ENCODE results near the gene RTTN.

The RTTN gene

GRCh38 chr18:70019136-70019535 lies 186.4 kb downstream of the RTTN start:
- DNase-seq (ENCODE audit: low spot score) = no peak
- ChIA-PET CTCF (no interaction called here), POLR2A (ENCODE audit: low non-redundant PET) (no interaction called here)
- TF ChIP-seq CTCF (conservative IDR thresholded peaks at IDR 0.05; ENCODE audit: low read depth) = no peak
- H3K27ac ChIP-seq = no peak overlapping the region

GRCh38 chr18:70015127-70015526 lies 190.4 kb downstream of the RTTN start:
- CTCF ChIA-PET = no interaction called here

GRCh38 chr18:70005580-70005979 lies 199.9 kb downstream of the RTTN start:
- POLR2A ChIA-PET (ENCODE audit: low non-redundant PET) = no interaction called here
- no peak overlapping the region for H3K27ac ChIP-seq
- no peak for TF ChIP-seq CTCF (conservative IDR thresholded peaks at IDR 0.05; ENCODE audit: low read depth)
- CTCF ChIA-PET = no interaction called here
- DNase-seq (ENCODE audit: low spot score) = no peak

More at GRCh38 chr18:70015127-70015526, 190.4 kb downstream of the RTTN start:
- no peak overlapping the region for H3K27ac ChIP-seq
- POLR2A ChIA-PET (ENCODE audit: low non-redundant PET) = no interaction called here
- DNase-seq (ENCODE audit: low spot score) = no peak
- TF ChIP-seq CTCF (conservative IDR thresholded peaks at IDR 0.05; ENCODE audit: low read depth) = no peak

- no peak for TF ChIP-seq CTCF (conservative IDR thresholded peaks at IDR 0.05; ENCODE audit: low read depth)
- POLR2A ChIA-PET (ENCODE audit: low non-redundant PET) = no interaction called here
- H3K27ac ChIP-seq = no peak overlapping the region
- DNase-seq (ENCODE audit: low spot score) = no peak
- CTCF ChIA-PET = no interaction called here
Observed at GRCh38 chr18:70004696-70005095, 200.8 kb downstream of the RTTN start.

- no peak for TF ChIP-seq CTCF (conservative IDR thresholded peaks at IDR 0.05; ENCODE audit: low read depth)
- CTCF ChIA-PET = interaction anchor here (0.6 kb wide), 1 partner anchor 355 kb away, joined by 3 read pairs; no protein-coding TSS in a partner anchor
- no peak for DNase-seq (ENCODE audit: low spot score)
- POLR2A ChIA-PET (ENCODE audit: low non-redundant PET) = no interaction called here
- H3K27ac ChIP-seq = no peak overlapping the region
Observed at GRCh38 chr18:69999656-70000055, 205.8 kb downstream of the RTTN start.

- ChIA-PET CTCF (no interaction called here), POLR2A (ENCODE audit: low non-redundant PET) (no interaction called here)
- no peak for DNase-seq (ENCODE audit: low spot score)
- H3K27ac ChIP-seq = no peak overlapping the region
- no peak for TF ChIP-seq CTCF (conservative IDR thresholded peaks at IDR 0.05; ENCODE audit: low read depth)
Observed at GRCh38 chr18:69998523-69998987, 206.9 kb downstream of the RTTN start.
